K562 (cell line): ENCODE measurements around the gene MRPS35. TPM values are rescaled to one million over a fixed set of nuclear protein-coding genes. Genes with fewer than 3 reads are reported as not detected.
A peak's percentile ranks its signal among the peaks of the same experiment; 100 is the strongest.

ENCODE experiments used
- ATAC-seq: fragments of 200-7000 bp; cut with Tn5 transposase; 3 replicates; pipeline ENCODE4 v1.9.1; 2020; ENCODE audit warnings: moderate library complexity
- Bru-seq: library from RNA; stranded (reverse); fragments of 400-500 nt; gene quantifications from one replicate; lab custom pipeline; 2021; lab: Mats Ljungman, UMichigan
- BruChase-seq, 2 experiments: library from RNA; stranded (reverse); fragments of 400-500 nt; gene quantifications; one replicate each; lab custom pipeline; 2021; lab: Mats Ljungman, UMichigan
- BruUV-seq: library from RNA; stranded (reverse); fragments of 400-500 nt; replicated peaks from 2 replicates; lab custom pipeline; 2021; lab: Mats Ljungman, UMichigan
- CTCF ChIA-PET: fragments of 300-600 bp; formaldehyde crosslinking; extraction: SDS; loops from one replicate; lab custom pipeline; 2021; ENCODE audit warnings: low intra/inter-chr PET ratio; lab: Yijun Ruan, JAX
- POLR2A ChIA-PET: fragments of 300-600, 350-650 bp; sonication (Branson Sonifier 250); formaldehyde crosslinking; extraction: SDS; loops from one replicate; lab custom pipeline; 2021; ENCODE audit warnings: antibody characterized with exemption, inconsistent platforms; lab: Yijun Ruan, JAX
- DNase-seq, 4 experiments: peaks; one replicate each; pipeline versions ENCODE4 v3.0.0 to v3.0.0-alpha.2; 2011 to 2018; ENCODE audit warnings: low spot score in 3 of 4, mixed read lengths in 3 of 4; ENCODE audit errors: extremely low read depth in 1 of 4
- FAIRE-seq: peaks from 2 replicates; lab custom pipeline; 2011; peaks lifted over from hg19 to GRCh38; lab: Jason Lieb, UNC
- H2AFZ ChIP-seq: 2 replicates; pipeline ENCODE4 v1.6.0; 2011; ENCODE audit warnings: low read depth, low read length, control low read depth, inconsistent platforms
- H3K27ac ChIP-seq: fragments of 200-600 bp; 3 replicates; pipeline ENCODE4 v1.8.0; 2011; ENCODE audit warnings: low read depth, mild to moderate bottlenecking, control low read depth, inconsistent platforms, low read length, moderate library complexity, mixed read lengths; ENCODE audit errors: extremely low read depth
- H3K27me3 ChIP-seq, 2 experiments: fragments of 300-600 bp in 1 of 2; 2 replicates in 1 of 2; 3 replicates in 1 of 2; pipeline versions ENCODE4 v1.6.0 to v1.8.0; 2011; ENCODE audit warnings: inconsistent platforms in 2 of 2, low read length in 2 of 2, mild to moderate bottlenecking in 1 of 2, mixed read lengths in 1 of 2, moderate library complexity in 1 of 2; ENCODE audit not compliant: control insufficient read depth in 2 of 2, insufficient read depth in 2 of 2
- H3K36me3 ChIP-seq: fragments of 300-600 bp; 3 replicates; pipeline ENCODE4 v1.8.0; 2011; ENCODE audit warnings: mild to moderate bottlenecking, low read length, inconsistent platforms; ENCODE audit not compliant: control insufficient read depth, insufficient read depth
- H3K4me1 ChIP-seq, 2 experiments: fragments of 200-600 bp in 1 of 2; replicated peaks in 1 of 2; 2 replicates in 1 of 2; 3 replicates in 1 of 2; pipeline versions ENCODE4 v1.5.1 to v1.8.0; 2011; ENCODE audit warnings: inconsistent platforms in 2 of 2, low read length in 2 of 2, mild to moderate bottlenecking in 1 of 2, mixed read lengths in 1 of 2, moderate library complexity in 1 of 2; ENCODE audit not compliant: control insufficient read depth in 2 of 2, insufficient read depth in 2 of 2
- H3K4me2 ChIP-seq: 2 replicates; pipeline ENCODE4 v1.6.1; 2011; ENCODE audit warnings: low read length, control low read depth, inconsistent platforms, mixed read lengths; ENCODE audit not compliant: insufficient read depth
- H3K4me3 ChIP-seq: fragments of 200-600 bp; sonication (generic), shearing (Covaris generic); 2 replicates; pipeline ENCODE4 v1.5.1; 2016; ENCODE audit warnings: control low read depth, inconsistent platforms
- H3K79me2 ChIP-seq: fragments of 200-600 bp; 3 replicates; pipeline ENCODE4 v1.8.0; 2011; ENCODE audit warnings: low read length, inconsistent platforms; ENCODE audit not compliant: control insufficient read depth, insufficient read depth
- H3K9ac ChIP-seq, 2 experiments: 2 replicates each; pipeline versions ENCODE4 v1.6.0 to v1.6.1; 2011; ENCODE audit warnings: low read depth in 2 of 2, low read length in 2 of 2, control low read depth in 1 of 2, inconsistent platforms in 1 of 2, mild to moderate bottlenecking in 1 of 2, mixed read lengths in 1 of 2; ENCODE audit not compliant: insufficient read depth in 1 of 2
- H3K9me1 ChIP-seq: one replicate; pipeline ENCODE4 v1.6.0; 2011; ENCODE audit warnings: inconsistent platforms, mild to moderate bottlenecking, low read length, moderate library complexity; ENCODE audit not compliant: control insufficient read depth, insufficient read depth
- H3K9me3 ChIP-seq: replicated peaks from 2 replicates; pipeline ENCODE4 v1.5.1; 2011; ENCODE audit warnings: low read depth, low read length, inconsistent platforms; ENCODE audit not compliant: control insufficient read depth, insufficient read depth
- H4K20me1 ChIP-seq: replicated peaks from 2 replicates; pipeline ENCODE4 v1.6.1; 2011; ENCODE audit warnings: low read length, inconsistent platforms, mixed read lengths; ENCODE audit not compliant: control insufficient read depth, insufficient read depth
- CCNT2 ChIP-seq: IDR thresholded peaks from 2 replicates; pipeline ENCODE4 v1.6.1; 2011; ENCODE audit warnings: borderline replicate concordance, low read depth, mild to moderate bottlenecking, moderate library complexity, mixed read lengths, low read length; ENCODE audit not compliant: insufficient read length; ENCODE audit errors: extremely low read depth
- ELF4 ChIP-seq: fragments of 450-650 bp; formaldehyde crosslinking; IDR thresholded peaks from 2 replicates; pipeline ENCODE4 v1.4.0; 2022; ENCODE audit warnings: missing genetic modification characterization
- GMEB1 ChIP-seq: fragments of 250-450 bp; sonication (Bioruptor Pico); IDR thresholded peaks from 2 replicates; pipeline ENCODE4 v1.4.0; 2020; ENCODE audit warnings: mild to moderate bottlenecking
- MXI1 ChIP-seq: IDR thresholded peaks from 2 replicates; pipeline ENCODE4 v1.6.1; 2011; ENCODE audit warnings: low read depth, mild to moderate bottlenecking, improper control_type of control experiment, low read length
- NKRF ChIP-seq: fragments of 450-650 bp; IDR thresholded peaks from 2 replicates; pipeline ENCODE4 v1.6.1; 2016; ENCODE audit warnings: borderline replicate concordance
- PCBP1 ChIP-seq: fragments of 200-400 bp; formaldehyde crosslinking; IDR thresholded peaks from 2 replicates; pipeline ENCODE4 v1.6.1; 2018; ENCODE audit warnings: mild to moderate bottlenecking, low read depth, low read length; ENCODE audit not compliant: poor library complexity, severe bottlenecking
- POLR2AphosphoS5 ChIP-seq: IDR thresholded peaks from 2 replicates; pipeline ENCODE4 v1.6.1; 2011; ENCODE audit warnings: mild to moderate bottlenecking, low read depth, low read length, moderate library complexity; ENCODE audit not compliant: control insufficient read depth, insufficient read depth
- ZBTB7A ChIP-seq: IDR thresholded peaks from 2 replicates; pipeline ENCODE4 v1.6.1; 2011; ENCODE audit warnings: low read depth, mild to moderate bottlenecking, low read length, moderate library complexity, borderline replicate concordance; ENCODE audit not compliant: control insufficient read depth
- ZNF316 ChIP-seq: fragments of 450-650 bp; IDR thresholded peaks from 2 replicates; pipeline ENCODE4 v1.6.1; 2016
- WGBS: fragments of 100-300 bp; shearing (Covaris generic); methylation state at CpG from one replicate; pipeline ENCODE4 v1.1.6; 2016; ENCODE audit warnings: low coverage, mixed read lengths; ENCODE audit not compliant: insufficient coverage; ENCODE audit errors: missing lambda C conversion rate; 5-methylcytosine and 5-hydroxymethylcytosine counted together
- in situ Hi-C: fragments of 300-500 bp; cut with MboI; formaldehyde crosslinking; loops from 4 replicates; pipeline ENCODE4 v1.15.0; 2018; ENCODE audit warnings: inconsistent platforms, mixed read lengths
- intact Hi-C: fragments of 100-400 bp; cut with micrococcal nuclease; formaldehyde crosslinking; loops from 2 replicates; pipeline ENCODE4 v1.14.2; 2022
- long read RNA-seq, 3 experiments: library from polyadenylated mRNA in 2 of 3; library from RNA in 1 of 3; unstranded in 2 of 3; stranded (forward) in 1 of 3; transcript quantifications; one replicate each; pipeline ENCODE4 v2.0.0, GENCODE V29; 2019 to 2022
- polyA minus RNA-seq, 3 experiments: library from RNA; depleted of rRNA, polyadenylated mRNA; stranded (reverse); fragments of >200 nt; gene quantifications; 2 replicates each; pipeline ENCODE4 v1.2.3, GENCODE V29; 2011
- polyA plus RNA-seq, 8 experiments: library from polyadenylated mRNA; depleted of rRNA in 4 of 8; stranded (reverse) in 5 of 8; unstranded in 3 of 8; fragments of >200 nt; fragmentation: Nextera tagmentation in 2 of 8; fragmentation: Illumina TruSeq in 1 of 8; extraction: Ambion mirVana in 2 of 8; extraction: Trizol in 1 of 8; gene quantifications; 2 replicates each; pipeline versions ENCODE4 v1.2.1 to v1.2.3, GENCODE V29; 2011 to 2014; ENCODE audit warnings: inconsistent platforms in 1 of 8, missing spikeins in 1 of 8
- total RNA-seq, 7 experiments: library from RNA; depleted of rRNA in 6 of 7; stranded (reverse); fragments of >200 nt in 6 of 7; fragmentation: Illumina TruSeq in 2 of 7; extraction: Trizol in 2 of 7; gene quantifications; 2 replicates each; pipeline versions ENCODE4 v1.2.1 to v1.2.3, GENCODE V29; 2011 to 2021; ENCODE audit warnings: low replicate concordance in 1 of 7

The MRPS35 gene
- total RNA-seq (2011; cell fraction: chromatin; rRNA removed; ENCODE audit: low replicate concordance): 19.2 and 23.2 TPM in 2 replicates
- 8.3 and 10.9 TPM in 2 replicates for total RNA-seq (2011; cell fraction: nucleolus; rRNA removed)
- 17.0 and 21.3 TPM in 2 replicates for total RNA-seq (2011; cell fraction: nucleoplasm; rRNA removed)
- total RNA-seq (2014; rRNA removed): 72.2 and 79.7 TPM in 2 replicates
- 120 and 138 TPM in 2 replicates for total RNA-seq (2014; rRNA removed; fragmentation: Illumina TruSeq; extraction: Trizol)
- 102 and 114 TPM in 2 replicates for total RNA-seq (2015; rRNA removed; fragmentation: Illumina TruSeq; extraction: Trizol)
- total RNA-seq (2021): 79.0 and 88.8 TPM in 2 replicates
- 77.0 and 95.6 TPM in 2 replicates for polyA plus RNA-seq (2011; rRNA removed)
- 26.8 and 52.8 TPM in 2 replicates for polyA plus RNA-seq (2011; cell fraction: cytosol; rRNA removed)
- polyA plus RNA-seq (2011; cell fraction: nucleus; rRNA removed): 17.0 and 29.5 TPM in 2 replicates
- 71.7 and 82.1 TPM in 2 replicates for polyA plus RNA-seq (2012)
- polyA plus RNA-seq (2014; fragmentation: Illumina TruSeq; extraction: Trizol): 99.3 and 116 TPM in 2 replicates
- 100 to 1,000 TPM; 175 to 183 TPM for polyA plus RNA-seq (2014; fragmentation: Nextera tagmentation; extraction: Ambion mirVana)
- 88.8 and 94.7 TPM in 2 replicates for polyA plus RNA-seq (2014; rRNA removed)
- polyA minus RNA-seq (2011; rRNA and poly(A)+ RNA removed): 77.5 and 78.7 TPM in 2 replicates
- 43.8 and 60.3 TPM in 2 replicates for polyA minus RNA-seq (2011; cell fraction: cytosol; rRNA and poly(A)+ RNA removed)
- 6.6 and 18.2 TPM in 2 replicates for polyA minus RNA-seq (2011; cell fraction: nucleus; rRNA and poly(A)+ RNA removed)
- percentile 88 among the genes with signal in this experiment for Bru-seq, nascent RNA
- percentile 86 among the genes with signal in this experiment for BruChase-seq, experiment 1, labeled RNA remaining after a 2-hour chase
- percentile 85 among the genes with signal in this experiment for BruChase-seq, experiment 2, labeled RNA remaining after a 6-hour chase
- long read RNA-seq, experiment 1, transcript MRPS35-203 (7 exons, 1,715 nt): minor isoform, 13 of 428 reads
- long read RNA-seq, experiment 1, transcript MRPS35-201 (8 exons, 1,888 nt): major isoform, 371 of 428 reads
- long read RNA-seq, experiment 1, partial matches to known transcripts: 24 of 428 reads
- long read RNA-seq, experiment 1, other reads (novel, unspliced or antisense): 20 of 428 reads
- long read RNA-seq, experiment 2, transcript MRPS35-201 (8 exons, 1,888 nt): major isoform, 43 of 125 reads
- long read RNA-seq, experiment 2, partial matches to known transcripts: 59 of 125 reads
- long read RNA-seq, experiment 2, other reads (novel, unspliced or antisense): 20 of 125 reads
- long read RNA-seq, experiment 3, transcript MRPS35-203 (7 exons, 1,715 nt): minor isoform, 7 of 207 reads
- long read RNA-seq, experiment 3, transcript MRPS35-201 (8 exons, 1,888 nt): major isoform, 188 of 207 reads
- long read RNA-seq, experiment 3, partial matches to known transcripts: 6 of 207 reads
- long read RNA-seq, experiment 3, other reads (novel, unspliced or antisense): 6 of 207 reads

DNA sequence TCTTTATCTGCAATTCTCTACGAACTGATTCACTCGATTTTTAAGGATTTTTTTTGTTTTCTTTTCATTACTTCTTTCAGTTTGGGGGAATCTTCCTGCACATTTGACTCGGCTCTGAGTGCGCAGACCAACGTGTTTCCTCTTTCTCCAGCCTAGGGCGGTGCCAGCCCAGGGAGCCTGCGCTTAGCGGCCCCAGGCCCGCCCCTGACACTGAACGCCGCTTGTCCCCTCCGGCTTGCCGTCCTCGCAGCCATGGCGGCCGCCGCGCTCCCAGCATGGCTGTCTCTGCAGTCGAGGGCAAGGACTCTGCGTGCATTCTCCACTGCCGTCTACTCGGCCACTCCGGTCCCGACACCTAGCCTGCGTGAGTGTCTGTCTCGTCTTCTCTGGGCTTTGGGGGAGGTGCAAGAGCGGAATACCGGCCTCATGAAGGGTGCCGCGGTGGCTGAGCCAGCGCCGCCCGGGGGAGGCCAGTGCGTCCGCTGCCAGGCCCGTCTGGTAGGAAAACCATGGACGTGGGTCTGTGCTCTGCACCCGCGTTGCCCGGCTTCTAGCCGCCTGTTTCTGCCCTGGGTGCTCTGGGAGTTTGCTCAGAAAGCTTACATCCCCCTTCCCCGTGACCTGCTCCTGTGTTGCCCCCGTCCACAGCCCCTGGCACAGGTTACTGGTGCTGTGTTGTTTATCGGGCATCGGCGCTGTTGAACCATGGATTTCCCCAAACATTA lies at the start of gene MRPS35:
MRPS35 (plus strand) TSS at position 241 of the 725 bp plus-strand sequence; CDS start at position 253, 12 bp downstream.
- Histone ChIP-seq H3K9ac (peak within 1 kb of the TSS; percentile 96 to 99), H3K27ac (peak within 1 kb of the TSS; percentile 93), H3K4me2 (peak within 1 kb of the TSS; percentile 97), H4K20me1 (no peaks in the 10 kb centered on the region; the same call in 1 of the 2 replicates), H2AFZ (peak within 1 kb of the TSS; percentile 93), H3K9me3 (no peaks in the 10 kb centered on the region), H3K4me1 (peaks cover 7 to 12% of the 10 kb centered on the region in 2 experiments; a peak in 4 of 5 replicates), H3K79me2 (peaks cover 51% of the 10 kb centered on the region), H3K9me1 (no peaks in the 10 kb centered on the region), H3K27me3 (no peaks in the 10 kb centered on the region; a peak in 1 of 5 replicates), H3K4me3 (peak within 1 kb of the TSS; percentile 97), H3K36me3 (peaks cover 32% of the 10 kb centered on the region)
- ATAC-seq (peak; percentile 98), DNase-seq (peak; percentile 79 to 93 (median 84)), FAIRE-seq (peak; percentile 89)
- BruUV-seq: no TSS peak
- ChIA-PET POLR2A (interaction anchor here (0.6 to 1.0 kb wide), 2 partner anchors 12 to 161 kb away, joined by 3 to 5 read pairs; no protein-coding TSS in a partner anchor), CTCF (no interaction called here)
- in situ Hi-C loops: no loop called here
- intact Hi-C loops: no loop called here
- under 1% methylated on average over 34 of the region's 46 CpGs for WGBS
- TF ChIP-seq ELF4 (CRISPR knock-in tag): peak; percentile 49; the same call in 1 of the 2 replicates
- peak; percentile 52 for TF ChIP-seq PCBP1
- peak; percentile 82; the same call in 1 of the 2 replicates for TF ChIP-seq POLR2AphosphoS5
- TF ChIP-seq GMEB1 (CRISPR knock-in tag): 0 out of 2 replicates have a peak, but pooled peaks have one; percentile 49
- TF ChIP-seq MXI1: peak; percentile 82; the same call in 1 of the 2 replicates
- peak; percentile 61 for TF ChIP-seq CCNT2
- TF ChIP-seq NKRF: peak; percentile 97
- peak; percentile 24; the same call in 1 of the 2 replicates for TF ChIP-seq ZBTB7A
- 0 out of 2 replicates have a peak, but pooled peaks have one; percentile 10 for TF ChIP-seq ZNF316
